IMR-90 (cell line): ENCODE results near the gene MFAP2. TPM values are rescaled to one million over a fixed set of nuclear protein-coding genes. Genes with fewer than 3 reads are reported as not detected.

ENCODE experiments used
- ATAC-seq: fragments of 200-7000 bp; cut with Tn5 transposase; 2 replicates; pipeline ENCODE4 v1.9.1; 2020; ENCODE audit warnings: low read depth, mild to moderate bottlenecking, moderate library complexity
- BruUV-seq: library from RNA; stranded (reverse); fragments of 400-500 nt; replicated peaks from 2 replicates; lab custom pipeline; 2021; lab: Mats Ljungman, UMichigan
- CTCF ChIA-PET: fragments of 300-600 bp; formaldehyde crosslinking; extraction: SDS; loops from one replicate; lab custom pipeline; 2021; ENCODE audit warnings: antibody characterized with exemption; lab: Yijun Ruan, JAX
- POLR2A ChIA-PET: fragments of 300-600 bp; sonication (Branson Sonifier 250); formaldehyde crosslinking; loops from one replicate; lab custom pipeline; 2022; ENCODE audit warnings: antibody characterized with exemption; ENCODE audit not compliant: unreplicated experiment; lab: Charles Lee
- DNase-seq: peaks from one replicate; pipeline ENCODE4 v3.0.0; 2013
- H2AFZ ChIP-seq: replicated peaks from 2 replicates; pipeline ENCODE3; 2013; ENCODE audit warnings: low read length, mild to moderate bottlenecking; ENCODE audit not compliant: poor library complexity
- H2AK5ac ChIP-seq: 2 replicates; pipeline ENCODE4 v1.6.1; 2013; ENCODE audit warnings: low read depth, low read length, inconsistent platforms
- H2AK9ac ChIP-seq: replicated peaks from 2 replicates; pipeline ENCODE3; 2013; ENCODE audit warnings: mild to moderate bottlenecking, low read depth, low read length, moderate library complexity; ENCODE audit not compliant: poor library complexity
- H2BK120ac ChIP-seq: 2 replicates; pipeline ENCODE4 v1.6.1; 2013; ENCODE audit warnings: low read depth, low read length, inconsistent platforms
- H2BK15ac ChIP-seq: 3 replicates; pipeline ENCODE4 v1.6.1; 2013; ENCODE audit warnings: low read depth, low read length, inconsistent platforms
- H2BK20ac ChIP-seq: 2 replicates; pipeline ENCODE4 v1.6.1; 2013; ENCODE audit warnings: low read depth, mild to moderate bottlenecking, inconsistent platforms, low read length, moderate library complexity
- H2BK5ac ChIP-seq: 2 replicates; pipeline ENCODE4 v1.6.1; 2013; ENCODE audit warnings: mild to moderate bottlenecking, low read depth, low read length, inconsistent platforms; ENCODE audit not compliant: poor library complexity, severe bottlenecking
- H3K14ac ChIP-seq: replicated peaks from 2 replicates; pipeline ENCODE4 v1.6.1; 2013; ENCODE audit warnings: low read depth, low read length, inconsistent platforms
- H3K18ac ChIP-seq: 2 replicates; pipeline ENCODE4 v1.6.1; 2013; ENCODE audit warnings: low read depth, low read length, control low read depth
- H3K23ac ChIP-seq: 2 replicates; pipeline ENCODE4 v1.6.1; 2013; ENCODE audit warnings: low read depth, low read length, inconsistent platforms
- H3K27ac ChIP-seq: 2 replicates; pipeline ENCODE4 v1.5.1; 2013; ENCODE audit warnings: mild to moderate bottlenecking, control low read depth, low read length; ENCODE audit not compliant: insufficient read depth
- H3K27me3 ChIP-seq: 2 replicates; pipeline ENCODE4 v1.6.1; 2013; ENCODE audit warnings: low read length; ENCODE audit not compliant: control insufficient read depth, insufficient read depth
- H3K36me3 ChIP-seq: 2 replicates; pipeline ENCODE4 v1.6.1; 2013; ENCODE audit warnings: low read length, mixed read lengths; ENCODE audit not compliant: control insufficient read depth, insufficient read depth
- H3K4ac ChIP-seq: 2 replicates; pipeline ENCODE4 v1.6.1; 2013; ENCODE audit warnings: low read depth, low read length, inconsistent platforms
- H3K4me1 ChIP-seq: 2 replicates; pipeline ENCODE4 v1.6.1; 2013; ENCODE audit warnings: low read length, mixed read lengths; ENCODE audit not compliant: control insufficient read depth, insufficient read depth
- H3K4me2 ChIP-seq: 2 replicates; pipeline ENCODE4 v1.6.1; 2013; ENCODE audit warnings: low read depth, mild to moderate bottlenecking, control low read depth, low read length, moderate library complexity
- H3K4me3 ChIP-seq: 2 replicates; pipeline ENCODE4 v1.5.1; 2013; ENCODE audit warnings: low read depth, mild to moderate bottlenecking, control low read depth, low read length, moderate library complexity; ENCODE audit not compliant: insufficient read depth
- H3K56ac ChIP-seq: 2 replicates; pipeline ENCODE4 v1.6.1; 2013; ENCODE audit warnings: low read length, inconsistent platforms; ENCODE audit not compliant: insufficient read depth; ENCODE audit errors: extremely low read depth
- H3K79me1 ChIP-seq, 2 experiments: 2 replicates each; pipeline ENCODE4 v1.6.1; 2013; ENCODE audit warnings: low read length in 2 of 2, inconsistent platforms in 1 of 2, low read depth in 1 of 2
- H3K9ac ChIP-seq: 2 replicates; pipeline ENCODE4 v1.6.1; 2013; ENCODE audit warnings: low read depth, low read length, control low read depth
- H3K9me1 ChIP-seq: 2 replicates; pipeline ENCODE4 v1.6.1; 2013; ENCODE audit warnings: low read length, inconsistent platforms; ENCODE audit not compliant: insufficient read depth
- H3K9me3 ChIP-seq: 2 replicates; pipeline ENCODE4 v1.6.1; 2013; ENCODE audit warnings: low read length; ENCODE audit not compliant: control insufficient read depth, insufficient read depth
- H4K20me1 ChIP-seq: 2 replicates; pipeline ENCODE4 v1.6.1; 2013; ENCODE audit warnings: low read length, inconsistent platforms; ENCODE audit not compliant: insufficient read depth
- H4K5ac ChIP-seq: 2 replicates; pipeline ENCODE4 v1.6.1; 2013; ENCODE audit warnings: mild to moderate bottlenecking, low read depth, low read length, control low read depth
- H4K8ac ChIP-seq, 2 experiments: 2 replicates each; pipeline ENCODE4 v1.6.1; 2013; ENCODE audit warnings: low read depth in 2 of 2, low read length in 2 of 2, control low read depth in 1 of 2, inconsistent platforms in 1 of 2
- H4K91ac ChIP-seq: 2 replicates; pipeline ENCODE4 v1.6.1; 2013; ENCODE audit warnings: low read depth, low read length, inconsistent platforms; ENCODE audit not compliant: insufficient read depth
- BHLHE40 ChIP-seq: fragments of 150-350 bp; IDR thresholded peaks from 2 replicates; pipeline ENCODE4 v1.6.1; 2016; ENCODE audit warnings: mild to moderate bottlenecking, low read depth, low read length
- CEBPB ChIP-seq: IDR thresholded peaks from 2 replicates; pipeline ENCODE4 v1.6.1; 2012; ENCODE audit warnings: low read depth, low read length, improper control_type of control experiment
- CHD1 ChIP-seq: IDR thresholded peaks from 2 replicates; pipeline ENCODE4 v1.6.1; 2012; ENCODE audit warnings: low read depth, low read length, improper control_type of control experiment
- CTCF ChIP-seq: conservative IDR thresholded peaks from 2 replicates; pipeline ENCODE4 v1.5.1; 2012; ENCODE audit warnings: mild to moderate bottlenecking, low read depth, low read length, improper control_type of control experiment
- ELK1 ChIP-seq: fragments of 150-350 bp; IDR thresholded peaks from 2 replicates; pipeline ENCODE4 v1.6.1; 2016; ENCODE audit warnings: low read depth, mild to moderate bottlenecking, low read length, moderate library complexity, borderline replicate concordance
- FOS ChIP-seq: fragments of 150-350 bp; IDR thresholded peaks from 2 replicates; pipeline ENCODE4 v1.6.1; 2016; ENCODE audit warnings: low read depth, low read length
- MAFK ChIP-seq: IDR thresholded peaks from 2 replicates; pipeline ENCODE4 v1.6.1; 2012; ENCODE audit warnings: low read depth, low read length, improper control_type of control experiment
- MAZ ChIP-seq: IDR thresholded peaks from 2 replicates; pipeline ENCODE4 v1.6.1; 2012; ENCODE audit warnings: low read depth, mild to moderate bottlenecking, low read length, improper control_type of control experiment, moderate library complexity, borderline replicate concordance
- MXI1 ChIP-seq: IDR thresholded peaks from 2 replicates; pipeline ENCODE4 v1.6.1; 2012; ENCODE audit warnings: low read depth, mild to moderate bottlenecking, low read length, moderate library complexity, borderline replicate concordance
- NFE2L2 ChIP-seq: fragments of 150-350 bp; IDR thresholded peaks from 2 replicates; pipeline ENCODE4 v1.6.1; 2016; ENCODE audit warnings: low read depth, mild to moderate bottlenecking, low read length
- POLR2A ChIP-seq: IDR thresholded peaks from 2 replicates; pipeline ENCODE4 v1.6.1; 2012; ENCODE audit warnings: mild to moderate bottlenecking, low read depth, low read length
- RAD21 ChIP-seq: IDR thresholded peaks from 2 replicates; pipeline ENCODE4 v1.6.1; 2012; ENCODE audit warnings: low read length, improper control_type of control experiment
- RCOR1 ChIP-seq: IDR thresholded peaks from 2 replicates; pipeline ENCODE4 v1.6.1; 2012; ENCODE audit warnings: mild to moderate bottlenecking, low read length, improper control_type of control experiment; ENCODE audit not compliant: insufficient replicate concordance
- RFX5 ChIP-seq: IDR thresholded peaks from 2 replicates; pipeline ENCODE4 v1.8.0; 2012; ENCODE audit warnings: low read depth, mild to moderate bottlenecking, low read length, moderate library complexity
- SMC3 ChIP-seq: fragments of 150-350 bp; IDR thresholded peaks from 2 replicates; pipeline ENCODE4 v1.6.1; 2016; ENCODE audit warnings: low read depth, mild to moderate bottlenecking, antibody characterized with exemption, low read length, moderate library complexity
- USF2 ChIP-seq: fragments of 150-350 bp; IDR thresholded peaks from 2 replicates; pipeline ENCODE4 v1.6.1; 2017; ENCODE audit warnings: mild to moderate bottlenecking, antibody characterized with exemption, low read length, low read depth
- WGBS, 2 experiments: methylation state at CpG; one replicate each; pipeline versions ENCODE4 v1.1.5 to v1.1.7; 2013; ENCODE audit warnings: missing lambda C conversion rate in 2 of 2; ENCODE audit not compliant: insufficient read length in 1 of 2; ENCODE audit errors: extremely low coverage in 2 of 2; 5-methylcytosine and 5-hydroxymethylcytosine counted together
- dilution Hi-C: fragments of 300-500 bp; cut with HindIII; formaldehyde crosslinking; loops from one replicate; pipeline ENCODE4 v1.14.3; 2018; ENCODE audit warnings: low sequenced_read_pairs; ENCODE audit not compliant: unreplicated experiment
- in situ Hi-C: fragments of 300-500 bp; cut with MboI; formaldehyde crosslinking; loops from 3 replicates; pipeline ENCODE4 v1.14.3; 2019; ENCODE audit warnings: low sequenced_read_pairs, inconsistent platforms, mixed read lengths
- intact Hi-C: fragments of 100-400 bp; cut with micrococcal nuclease; formaldehyde crosslinking; loops from 2 replicates; pipeline ENCODE4 v1.10.0; 2022
- polyA plus RNA-seq, 3 experiments: library from polyadenylated mRNA; depleted of rRNA; stranded (reverse); fragments of >200 nt; gene quantifications; 2 replicates each; pipeline ENCODE4 v1.2.3, GENCODE V29; 2012; ENCODE audit warnings: low replicate concordance in 1 of 3
- total RNA-seq: library from RNA; depleted of rRNA; stranded (reverse); fragments of >200 nt; gene quantifications from 2 replicates; pipeline ENCODE4 v1.2.3, GENCODE V29; 2012

The MFAP2 gene
- total and polyA plus RNA-seq, 2 of the 4 experiments (the other 2 are of a cell fraction), result 3.9 to 13.9 TPM

- CTCF ChIA-PET, result no interaction called here
- in situ Hi-C loops, result no loop called here
- no peak for TF ChIP-seq BHLHE40
- TF ChIP-seq NFE2L2, result no peak
- TF ChIP-seq ELK1, result no peak
- TF ChIP-seq USF2, result no peak
- TF ChIP-seq MAZ, result no peak
- no peak for TF ChIP-seq CHD1
- no peak for TF ChIP-seq MXI1
- TF ChIP-seq FOS, result no peak
- TF ChIP-seq SMC3, result no peak
- TF ChIP-seq RAD21, result no peak
- TF ChIP-seq POLR2A, result no peak
- no peak for TF ChIP-seq MAFK
- TF ChIP-seq RCOR1, result no peak
- no peak for TF ChIP-seq RFX5
- no peak for TF ChIP-seq CTCF
- no peak for TF ChIP-seq CEBPB
Measured at GRCh38 chr1:16989676-16990391, 9.4 kb upstream of the MFAP2 start.

More at GRCh38 chr1:16989676-16990391, 9.4 kb upstream of the MFAP2 start:
- no peak overlapping the region for H4K8ac ChIP-seq
- dilution Hi-C loops, result no loop called here
- no peak overlapping the region for H3K18ac ChIP-seq
- 90% methylated on average over 11 of the region's 22 CpGs; no CpG with 5 or more reads in 1 of the 2 experiments for WGBS, 2 experiments
- H2BK20ac ChIP-seq, result no peak overlapping the region
- intact Hi-C loops, result no loop called here
- H2BK5ac ChIP-seq, result no peak overlapping the region
- peaks cover 13% of the 10 kb centered on the region for H3K36me3 ChIP-seq
- ATAC-seq (no peak), DNase-seq (no peak)
- H3K4me1 ChIP-seq, result peaks cover under 1% of the 10 kb centered on the region; the same call in 1 of the 2 replicates
- H3K9ac ChIP-seq, result no peak overlapping the region
- H2AK5ac ChIP-seq, result no peak overlapping the region
- H3K79me1 ChIP-seq, result no peaks in the 10 kb centered on the region
- no peak overlapping the region for H2AFZ ChIP-seq
- H3K27me3 ChIP-seq, result no peaks in the 10 kb centered on the region
- no peaks in the 10 kb centered on the region for H4K20me1 ChIP-seq
- H2AK9ac ChIP-seq, result no peak overlapping the region
- H3K23ac ChIP-seq, result no peak overlapping the region
- H3K9me3 ChIP-seq, result no peaks in the 10 kb centered on the region
- H3K27ac ChIP-seq, result no peak overlapping the region
- no peak overlapping the region for H3K4ac ChIP-seq
- no peak overlapping the region for H3K4me2 ChIP-seq
- H2BK120ac ChIP-seq, result no peak overlapping the region
- no peak overlapping the region for H3K14ac ChIP-seq
- no peak overlapping the region for H4K5ac ChIP-seq
- BruUV-seq, result no TSS peak
- H3K9me1 ChIP-seq, result no peaks in the 10 kb centered on the region
- H4K91ac ChIP-seq, result no peak overlapping the region
- H2BK15ac ChIP-seq, result no peak overlapping the region
- no peak overlapping the region for H3K56ac ChIP-seq
- POLR2A ChIA-PET, result no interaction called here
- no peak overlapping the region for H3K4me3 ChIP-seq
